GM12878 (cell line): ENCODE results near the gene STK4. TPM values are rescaled to one million over a fixed set of nuclear protein-coding genes. Genes with fewer than 3 reads are reported as not detected.

Experiments
- ATAC-seq: fragments of 200-7000 bp; cut with Tn5 transposase; 3 replicates; pipeline ENCODE4 v1.9.1; 2020; ENCODE audit warnings: mild to moderate bottlenecking, moderate library complexity
- BruUV-seq: library from RNA; stranded (reverse); fragments of 400-500 nt; replicated peaks from 2 replicates; lab custom pipeline; 2021; lab: Mats Ljungman, UMichigan
- CTCF ChIA-PET: fragments of 300-600 bp; sonication (Branson Sonifier 250); formaldehyde crosslinking; extraction: SDS; loops from one replicate; lab custom pipeline; 2021; ENCODE audit warnings: inconsistent platforms; lab: Yijun Ruan, JAX
- POLR2A ChIA-PET: fragments of 350-600 bp; formaldehyde crosslinking; extraction: SDS; loops from one replicate; lab custom pipeline; 2021; ENCODE audit warnings: inconsistent platforms; lab: Charles Lee
- RAD21 ChIA-PET: fragments of 300-600 bp; sonication (Branson Sonifier 250); formaldehyde crosslinking; loops from one replicate; lab custom pipeline; 2023; ENCODE audit warnings: antibody characterized with exemption; ENCODE audit not compliant: unreplicated experiment; lab: Charles Lee
- SMC1A ChIA-PET: fragments of 300-600 bp; sonication (Branson Sonifier 250); formaldehyde crosslinking; loops from one replicate; lab custom pipeline; 2023; ENCODE audit not compliant: unreplicated experiment, uncharacterized antibody; lab: Charles Lee
- DNase-seq: peaks from one replicate; pipeline ENCODE4 v3.0.0-alpha.2; 2011; ENCODE audit warnings: low read depth, low spot score
- FAIRE-seq: peaks from 3 replicates; lab custom pipeline; 2011; peaks lifted over from hg19 to GRCh38; lab: Jason Lieb, UNC
- H2AFZ ChIP-seq: 2 replicates; pipeline ENCODE4 v1.6.0; 2011; ENCODE audit warnings: low read depth, low read length, control low read depth; ENCODE audit not compliant: control insufficient read depth
- H3K27ac ChIP-seq: 2 replicates; pipeline ENCODE4 v1.5.1; 2011; ENCODE audit warnings: control low read depth; ENCODE audit not compliant: control insufficient read depth, insufficient read depth
- H3K27me3 ChIP-seq, 2 experiments: replicated peaks in 1 of 2; 2 replicates each; pipeline versions ENCODE4 v1.6.0 to v1.6.1; 2011; ENCODE audit warnings: low read length in 1 of 2; ENCODE audit not compliant: control insufficient read depth in 2 of 2, insufficient read depth in 2 of 2
- H3K36me3 ChIP-seq, 2 experiments: 2 replicates each; pipeline ENCODE4 v1.5.1; 2011; ENCODE audit warnings: low read length in 1 of 2; ENCODE audit not compliant: control insufficient read depth in 2 of 2, insufficient read depth in 2 of 2
- H3K4me1 ChIP-seq: 2 replicates; pipeline ENCODE4 v1.6.1; 2011; ENCODE audit warnings: mild to moderate bottlenecking, low read length, moderate library complexity, mixed read lengths; ENCODE audit not compliant: control insufficient read depth, insufficient read depth
- H3K4me2 ChIP-seq: 2 replicates; pipeline ENCODE4 v1.6.0; 2011; ENCODE audit warnings: control low read depth; ENCODE audit not compliant: control insufficient read depth, insufficient read depth
- H3K4me3 ChIP-seq: fragments of 200-600 bp; sonication (generic); 2 replicates; pipeline ENCODE4 v1.5.1; 2016
- H3K79me2 ChIP-seq: 2 replicates; pipeline ENCODE4 v1.6.0; 2011; ENCODE audit warnings: low read length; ENCODE audit not compliant: control insufficient read depth, insufficient read depth
- H3K9ac ChIP-seq: 2 replicates; pipeline ENCODE4 v1.8.0; 2011; ENCODE audit warnings: low read length, control low read depth, mixed read lengths; ENCODE audit not compliant: control insufficient read depth, insufficient read depth
- H3K9me3 ChIP-seq: replicated peaks from 3 replicates; pipeline ENCODE4 v1.5.1; 2011; ENCODE audit warnings: mild to moderate bottlenecking, low read length; ENCODE audit not compliant: control insufficient read depth, insufficient read depth
- H4K20me1 ChIP-seq: 2 replicates; pipeline ENCODE4 v1.6.0; 2011; ENCODE audit not compliant: control insufficient read depth, insufficient read depth
- IKZF1 ChIP-seq: fragments of 450-650 bp; conservative IDR thresholded peaks from 2 replicates; pipeline ENCODE4 v1.6.1; 2017; ENCODE audit warnings: antibody characterized with exemption, mild to moderate bottlenecking
- NBN ChIP-seq: fragments of 450-650 bp; IDR thresholded peaks from 2 replicates; pipeline ENCODE4 v1.6.1; 2016
- PKNOX1 ChIP-seq: fragments of 450-650 bp; IDR thresholded peaks from 2 replicates; pipeline ENCODE4 v1.6.1; 2016; ENCODE audit warnings: mild to moderate bottlenecking
- RBBP5 ChIP-seq: fragments of 200-600 bp; sonication (generic); conservative IDR thresholded peaks from 2 replicates; pipeline ENCODE4 v1.6.1; 2016
- SIN3A ChIP-seq: IDR thresholded peaks from 2 replicates; pipeline ENCODE4 v1.6.1; 2012; ENCODE audit warnings: low read depth, low read length, improper control_type of control experiment
- STAT1 ChIP-seq: fragments of 450-650 bp; conservative IDR thresholded peaks from 2 replicates; pipeline ENCODE4 v1.6.1; 2014; ENCODE audit warnings: antibody characterized with exemption, mild to moderate bottlenecking
- TBL1XR1 ChIP-seq: IDR thresholded peaks from 2 replicates; pipeline ENCODE4 v1.6.1; 2012; ENCODE audit warnings: low read depth, low read length, improper control_type of control experiment
- ZNF274 ChIP-seq: IDR thresholded peaks from one replicate; pipeline ENCODE4 v1.8.0; 2011; ENCODE audit not compliant: insufficient read length, insufficient read depth
- WGBS: methylation state at CpG from one replicate; pipeline ENCODE4 v1.1.6; 2016; ENCODE audit warnings: low lambda C conversion rate; ENCODE audit not compliant: insufficient replicate concordance, insufficient coverage; ENCODE audit errors: missing lambda C conversion rate; 5-methylcytosine and 5-hydroxymethylcytosine counted together
- in situ Hi-C: fragments of 300-500 bp; cut with MboI; formaldehyde crosslinking; loops from 9 replicates; pipeline ENCODE4 v1.14.3; 2018; ENCODE audit warnings: mixed read lengths
- intact Hi-C: fragments of 100-400 bp; cut with micrococcal nuclease; formaldehyde crosslinking; loops from one replicate; pipeline ENCODE4 v1.14.2; 2022; ENCODE audit not compliant: unreplicated experiment
- polyA plus RNA-seq, 11 experiments: library from polyadenylated mRNA; depleted of rRNA in 4 of 11; unstranded in 6 of 11; stranded (reverse) in 5 of 11; fragments of >200 nt; fragmentation: Nextera tagmentation in 4 of 11; fragmentation: Illumina TruSeq in 1 of 11; extraction: Ambion mirVana in 4 of 11; extraction: Trizol in 1 of 11; gene quantifications; 1 replicate in 1 of 11; 2 replicates in 10 of 11; pipeline versions ENCODE4 v1.2.1 to v1.2.3, GENCODE V29; 2011 to 2016; ENCODE audit warnings: inconsistent platforms in 2 of 11, missing spikeins in 2 of 11, low read depth in 1 of 11
- total RNA-seq, 4 experiments: library from RNA; depleted of rRNA in 3 of 4; stranded (reverse); fragments of >200 nt in 3 of 4; fragmentation: Illumina TruSeq in 1 of 4; extraction: Trizol in 1 of 4; gene quantifications; 2 replicates each; pipeline versions ENCODE4 v1.2.1 to v1.2.3, GENCODE V29; 2013 to 2021
- TF ChIP-seq, protein P1 (sequence below): fragments of 450-650 bp; IDR thresholded peaks from 2 replicates; pipeline ENCODE4 v1.6.1; 2017; ENCODE audit warnings: mild to moderate bottlenecking, low read depth, inconsistent platforms; ENCODE audit not compliant: poor library complexity, severe bottlenecking

The STK4 gene
- total and polyA plus RNA-seq, 10 of the 15 experiments (the other 5 are each of a cell fraction or from before 2014, with no cell fraction given), result 24.0 to 135 (median 89.7) TPM

GRCh38 chr20:45053430-45054351 is 87.4 kb downstream of the STK4 start:
- 51% methylated on average over 8 of the region's 8 CpGs for WGBS
- RAD21 ChIA-PET, result interaction anchor here (0.9 to 3.3 kb wide), 2 partner anchors 10 to 75 kb away, joined by 3 to 15 read pairs; no protein-coding TSS in a partner anchor
- POLR2A ChIA-PET, result interaction anchor here (0.6 to 1.4 kb wide), 4 partner anchors 12 to 82 kb away, joined by 3 to 5 read pairs (median 3); no protein-coding TSS in a partner anchor
- BruUV-seq, result no TSS peak
- Histone ChIP-seq H3K27ac (peak overlapping the region; percentile 39), H3K9me3 (no peaks in the 10 kb centered on the region), H3K4me2 (peak overlapping the region; percentile 11), H3K4me1 (peaks cover 48% of the 10 kb centered on the region), H3K4me3 (no peak overlapping the region), H3K27me3 (no peaks in the 10 kb centered on the region), H3K9ac (no peak overlapping the region), H2AFZ (no peak overlapping the region), H3K79me2 (peaks cover 29% of the 10 kb centered on the region), H3K36me3 (peaks cover 6 to 17% of the 10 kb centered on the region in 2 experiments), H4K20me1 (no peaks in the 10 kb centered on the region; the same call in 1 of the 2 replicates)
- in situ Hi-C loops, result no loop called here
- no peak for TF ChIP-seq RBBP5
- no peak for TF ChIP-seq STAT1
- TF ChIP-seq IKZF1, result 0 out of 2 replicates have a peak, but pooled peaks have one; percentile 2
- no peak for TF ChIP-seq ZNF274
- TF ChIP-seq, protein P1, sequence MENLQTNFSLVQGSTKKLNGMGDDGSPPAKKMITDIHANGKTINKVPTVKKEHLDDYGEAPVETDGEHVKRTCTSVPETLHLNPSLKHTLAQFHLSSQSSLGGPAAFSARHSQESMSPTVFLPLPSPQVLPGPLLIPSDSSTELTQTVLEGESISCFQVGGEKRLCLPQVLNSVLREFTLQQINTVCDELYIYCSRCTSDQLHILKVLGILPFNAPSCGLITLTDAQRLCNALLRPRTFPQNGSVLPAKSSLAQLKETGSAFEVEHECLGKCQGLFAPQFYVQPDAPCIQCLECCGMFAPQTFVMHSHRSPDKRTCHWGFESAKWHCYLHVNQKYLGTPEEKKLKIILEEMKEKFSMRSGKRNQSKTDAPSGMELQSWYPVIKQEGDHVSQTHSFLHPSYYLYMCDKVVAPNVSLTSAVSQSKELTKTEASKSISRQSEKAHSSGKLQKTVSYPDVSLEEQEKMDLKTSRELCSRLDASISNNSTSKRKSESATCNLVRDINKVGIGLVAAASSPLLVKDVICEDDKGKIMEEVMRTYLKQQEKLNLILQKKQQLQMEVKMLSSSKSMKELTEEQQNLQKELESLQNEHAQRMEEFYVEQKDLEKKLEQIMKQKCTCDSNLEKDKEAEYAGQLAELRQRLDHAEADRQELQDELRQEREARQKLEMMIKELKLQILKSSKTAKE, result no peak
- TF ChIP-seq TBL1XR1, result no peak
- no peak for TF ChIP-seq PKNOX1
- no peak for TF ChIP-seq NBN
- TF ChIP-seq SIN3A, result no peak
- DNase-seq, result no peak
- ATAC-seq, result peak; percentile 9
- SMC1A ChIA-PET, result interaction anchor here (0.7 to 6.9 kb wide), 9 partner anchors 11 to 90 kb away, joined by 3 to 82 read pairs (median 4); no protein-coding TSS in a partner anchor
- intact Hi-C loops, result loop anchor here (5.0 kb wide), 1 partner anchor 239 kb away; no protein-coding TSS in a partner anchor
- CTCF ChIA-PET, result interaction anchor here (0.6 to 8.5 kb wide), 7 partner anchors 10 to 360 kb away, joined by 3 to 91 read pairs (median 5); no protein-coding TSS in a partner anchor
- no peak for FAIRE-seq
